Kidney epithelial cell (primary cell): ENCODE results near the gene CCHCR1. TPM values are rescaled to one million over a fixed set of nuclear protein-coding genes. Genes with fewer than 3 reads are reported as not detected.

Experiments
- DNase-seq: peaks from one replicate; pipeline ENCODE4 v3.0.0-alpha.2; 2010; ENCODE audit warnings: low read depth
- H3K27me3 ChIP-seq: 2 replicates; pipeline ENCODE4 v1.6.0; 2011; ENCODE audit warnings: low read length; ENCODE audit not compliant: control insufficient read depth, insufficient read depth
- H3K36me3 ChIP-seq: 2 replicates; pipeline ENCODE4 v1.5.1; 2011; ENCODE audit warnings: low read length; ENCODE audit not compliant: control insufficient read depth, insufficient read depth
- H3K4me3 ChIP-seq: 2 replicates; pipeline ENCODE4 v1.5.1; 2011; ENCODE audit warnings: low read depth, mild to moderate bottlenecking, control low read depth, low read length
- total RNA-seq: library from RNA; depleted of rRNA; stranded (reverse); fragments of >200 nt; gene quantifications from 2 replicates; pipeline ENCODE4 v1.2.3, GENCODE V29; 2015
- TF ChIP-seq, protein P1 (sequence below): IDR thresholded peaks from 2 replicates; pipeline ENCODE4 v1.5.1; 2011; ENCODE audit warnings: mild to moderate bottlenecking, moderate library complexity, low read length, control low read depth, inconsistent platforms; ENCODE audit not compliant: insufficient read depth, poor library complexity, severe bottlenecking

Gene CCHCR1
- total RNA-seq, 1 donor from 2014 or later: 20.2 TPM

DNA sequence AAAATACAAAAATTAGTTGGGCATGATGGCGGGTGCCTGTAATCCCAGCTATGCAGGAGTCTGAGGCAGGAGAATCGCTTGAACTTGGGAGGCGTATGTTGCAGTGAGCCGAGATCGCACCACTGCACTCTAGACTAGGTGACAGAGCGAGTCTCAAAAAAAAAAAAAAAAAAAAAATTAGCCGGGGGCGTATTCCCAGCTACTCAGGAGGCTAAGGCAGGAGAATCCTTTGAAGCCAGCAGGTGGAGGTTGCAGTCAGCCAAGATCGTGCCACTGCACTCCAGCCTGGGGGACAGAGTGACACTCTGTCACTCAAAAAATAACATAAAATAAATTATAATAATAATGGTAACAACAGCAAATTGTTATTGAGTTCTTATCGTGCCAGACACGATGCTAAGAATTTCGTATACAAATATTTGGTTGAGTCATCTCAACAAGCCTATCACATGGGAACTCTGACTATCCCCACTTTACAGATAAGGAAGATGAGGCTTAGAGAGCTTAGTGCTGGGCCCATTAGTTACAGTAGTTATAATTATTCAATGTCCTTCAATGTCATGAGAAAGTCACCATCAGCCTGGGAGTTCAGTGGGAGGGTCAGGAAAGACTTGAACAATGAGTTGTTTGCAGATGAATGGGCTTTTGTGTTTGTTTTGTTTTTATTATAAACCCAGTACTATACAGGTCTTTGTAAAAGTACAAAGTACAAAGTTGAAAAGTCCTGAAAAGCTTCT lies 64.7 kb downstream of the CCHCR1 start:
- TF ChIP-seq, protein P1, sequence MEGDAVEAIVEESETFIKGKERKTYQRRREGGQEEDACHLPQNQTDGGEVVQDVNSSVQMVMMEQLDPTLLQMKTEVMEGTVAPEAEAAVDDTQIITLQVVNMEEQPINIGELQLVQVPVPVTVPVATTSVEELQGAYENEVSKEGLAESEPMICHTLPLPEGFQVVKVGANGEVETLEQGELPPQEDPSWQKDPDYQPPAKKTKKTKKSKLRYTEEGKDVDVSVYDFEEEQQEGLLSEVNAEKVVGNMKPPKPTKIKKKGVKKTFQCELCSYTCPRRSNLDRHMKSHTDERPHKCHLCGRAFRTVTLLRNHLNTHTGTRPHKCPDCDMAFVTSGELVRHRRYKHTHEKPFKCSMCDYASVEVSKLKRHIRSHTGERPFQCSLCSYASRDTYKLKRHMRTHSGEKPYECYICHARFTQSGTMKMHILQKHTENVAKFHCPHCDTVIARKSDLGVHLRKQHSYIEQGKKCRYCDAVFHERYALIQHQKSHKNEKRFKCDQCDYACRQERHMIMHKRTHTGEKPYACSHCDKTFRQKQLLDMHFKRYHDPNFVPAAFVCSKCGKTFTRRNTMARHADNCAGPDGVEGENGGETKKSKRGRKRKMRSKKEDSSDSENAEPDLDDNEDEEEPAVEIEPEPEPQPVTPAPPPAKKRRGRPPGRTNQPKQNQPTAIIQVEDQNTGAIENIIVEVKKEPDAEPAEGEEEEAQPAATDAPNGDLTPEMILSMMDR: no peak
- DNase-seq: no peak
- Histone ChIP-seq H3K27me3 (no peaks in the 10 kb centered on the region), H3K36me3 (no peaks in the 10 kb centered on the region), H3K4me3 (no peak overlapping the region)

Other genes with a start within 250 kb of the CCHCR1 start
- gene GTF2H4, start 249.6 kb downstream of the CCHCR1 start, total RNA-seq: 23.0 and 27.7 TPM in 2 replicates
- 34.7 and 37.7 TPM in 2 replicates for gene VARS2, start 243.6 kb downstream of the CCHCR1 start, total RNA-seq
- 1.0 TPM in 1 of 2 replicates, not detected in the other for gene SFTA2, start 225.6 kb downstream of the CCHCR1 start, total RNA-seq
- not detected in 2 replicates for gene MUCL3, start 216.8 kb downstream of the CCHCR1 start, total RNA-seq
- gene MUC21, start 174.1 kb downstream of the CCHCR1 start, total RNA-seq: not detected in 2 replicates
- not detected in 2 replicates for gene MUC22, start 147.3 kb downstream of the CCHCR1 start, total RNA-seq
- gene C6orf15, start 45.2 kb downstream of the CCHCR1 start, total RNA-seq: 0.62 and 0.79 TPM in 2 replicates
- gene PSORS1C1, start 43.0 kb downstream of the CCHCR1 start, total RNA-seq: 0.38 and 0.48 TPM in 2 replicates
- not detected in 2 replicates for gene CDSN, start 37.4 kb downstream of the CCHCR1 start, total RNA-seq
- not detected in 2 replicates for gene PSORS1C2, start 18.7 kb downstream of the CCHCR1 start, total RNA-seq
- 6.4 and 10.1 TPM in 2 replicates for gene TCF19, start 787 bp upstream of the CCHCR1 start, total RNA-seq
- 0.21 and 0.68 TPM in 2 replicates for gene POU5F1, start 12.9 kb upstream of the CCHCR1 start, total RNA-seq
- gene HLA-C, start 114.3 kb upstream of the CCHCR1 start, total RNA-seq: 696 and 738 TPM in 2 replicates
- 484 and 545 TPM in 2 replicates for gene HLA-B, start 199.4 kb upstream of the CCHCR1 start, total RNA-seq
- 33.2 and 48.8 TPM in 2 replicates for gene MICA, start 245.8 kb upstream of the CCHCR1 start, total RNA-seq